Prostate gland (tissue), 2 donors: Measurements from ENCODE around the gene SRGAP1.

ENCODE experiments used
- CTCF ChIP-seq, 4 experiments: fragments of 200-600 bp in 2 of 4; fragments of 450-650 bp in 2 of 4; sonication (generic) in 2 of 4; IDR thresholded peaks; 1 replicate in 3 of 4; 2 replicates in 1 of 4; pipeline ENCODE4 v1.5.1; 2016 to 2019; ENCODE audit warnings: antibody characterized with exemption in 4 of 4, mild to moderate bottlenecking in 2 of 4, moderate library complexity in 2 of 4
- POLR2A ChIP-seq: fragments of 450-650 bp; IDR thresholded peaks from one replicate; pipeline ENCODE4 v1.6.1; 2016; ENCODE audit warnings: antibody characterized with exemption, mild to moderate bottlenecking

DNA sequence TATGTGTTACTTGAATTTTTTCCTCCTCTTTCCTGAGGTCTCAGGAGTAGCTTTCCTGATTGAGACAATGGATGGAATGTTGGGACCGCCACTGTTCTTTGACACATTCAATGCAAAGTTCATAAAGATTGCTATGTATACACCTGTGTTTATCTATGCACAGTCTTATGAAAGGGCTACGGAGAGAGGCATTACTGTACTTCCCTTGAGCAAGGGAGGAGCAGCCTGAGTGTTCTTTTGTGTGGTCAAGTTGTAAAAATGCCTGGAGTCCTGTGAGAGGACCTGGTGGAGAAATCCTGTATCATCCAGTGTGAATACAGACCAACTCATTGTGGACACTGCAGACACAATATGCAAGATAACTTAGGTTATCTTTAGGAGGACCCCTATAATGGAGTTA, 1.2 kb downstream of the SRGAP1 start:
- TF ChIP-seq POLR2A (no peak), CTCF (IDR thresholded peaks at IDR 0.05) (no peak)
